Transverse colon (tissue), 4 donors: Measurements from ENCODE around the gene RUSC2. TPM values are rescaled to one million over a fixed set of nuclear protein-coding genes. Genes with fewer than 3 reads are reported as not detected.

Experiments used
- DNase-seq: peaks from one replicate; pipeline ENCODE4 v3.0.0-alpha.2; 2019
- H3K27ac ChIP-seq, 4 donors: fragments of 200-600 bp; sonication (generic); 2 replicates each; pipeline ENCODE4 v1.5.1; 2016 to 2018; ENCODE audit warnings: inconsistent platforms in 4 of 4
- H3K27me3 ChIP-seq: fragments of 200-600 bp; sonication (generic); 2 replicates; pipeline ENCODE4 v1.5.1; 2017; ENCODE audit warnings: inconsistent platforms
- H3K36me3 ChIP-seq, 4 donors: fragments of 200-600 bp; sonication (generic); 2 replicates each; pipeline ENCODE4 v1.5.1; 2017 to 2019; ENCODE audit warnings: inconsistent platforms in 4 of 4
- H3K4me1 ChIP-seq, 4 donors: fragments of 200-600 bp; sonication (generic); 2 replicates each; pipeline ENCODE4 v1.5.1; 2017 to 2020; ENCODE audit warnings: inconsistent platforms in 4 of 4
- H3K4me3 ChIP-seq, 4 donors: fragments of 200-600 bp; sonication (generic); 1 replicate in 1 of 4; 2 replicates in 3 of 4; pipeline versions ENCODE4 v1.5.1 to v1.6.1; 2017 to 2019; ENCODE audit warnings: inconsistent platforms in 4 of 4
- H3K9me3 ChIP-seq, 2 donors: fragments of 200-600 bp; sonication (generic); 2 replicates each; pipeline ENCODE4 v1.5.1; 2017 to 2019; ENCODE audit warnings: inconsistent platforms in 2 of 2
- EP300 ChIP-seq: sonication (generic); formaldehyde crosslinking; IDR thresholded peaks from one replicate; pipeline ENCODE4 v1.6.1; 2017; ENCODE audit warnings: antibody characterized with exemption, low read depth
- POLR2A ChIP-seq: fragments of 450-650 bp; IDR thresholded peaks from one replicate; pipeline ENCODE4 v1.6.1; 2016; ENCODE audit warnings: antibody characterized with exemption, mild to moderate bottlenecking, moderate library complexity
- POLR2AphosphoS5 ChIP-seq, 3 donors: sonication (generic); formaldehyde crosslinking; IDR thresholded peaks; one replicate each; pipeline ENCODE4 v1.6.1; 2016; ENCODE audit warnings: antibody characterized with exemption in 3 of 3
- WGBS, 2 donors: methylation state at CpG; one replicate each; pipeline ENCODE4 v1.1.5; 2018; ENCODE audit warnings: low coverage in 1 of 2; 5-methylcytosine and 5-hydroxymethylcytosine counted together
- in situ Hi-C, 4 donors: fragments of 200-750 bp; cut with MboI; loops; one replicate each; pipeline versions ENCODE4 v1.15.0 to v1.15.1; 2017; ENCODE audit warnings: low sequenced_read_pairs in 3 of 4, low pct_ligation_motif_present in 1 of 4, low pct_unique_long_range_greater_than_20kb in 1 of 4
- intact Hi-C: fragments of 100-400 bp; cut with DNase I; formaldehyde crosslinking; loops from one replicate; pipeline ENCODE4 v1.15.1; 2023; ENCODE audit warnings: low total_unique reads
- total RNA-seq, 4 donors: library from RNA; depleted of rRNA; stranded (reverse); fragments of >200 nt; gene quantifications; one replicate each; pipeline ENCODE4 v1.1.0, GENCODE V29; 2016
- TF ChIP-seq, protein P1 (sequence below), 5 experiments: fragments of 200-600 bp in 3 of 5; fragments of 450-650 bp in 2 of 5; sonication (generic) in 3 of 5; IDR thresholded peaks; 1 replicate in 2 of 5; 2 replicates in 3 of 5; pipeline ENCODE4 v1.5.1; 2016 to 2017; ENCODE audit warnings: antibody characterized with exemption in 5 of 5, inconsistent platforms in 3 of 5, mild to moderate bottlenecking in 2 of 5, moderate library complexity in 1 of 5

RUSC2 gene
- total RNA-seq, 4 donors from 2014 or later = 7.0 to 16.8 (median 12.1) TPM

DNA sequence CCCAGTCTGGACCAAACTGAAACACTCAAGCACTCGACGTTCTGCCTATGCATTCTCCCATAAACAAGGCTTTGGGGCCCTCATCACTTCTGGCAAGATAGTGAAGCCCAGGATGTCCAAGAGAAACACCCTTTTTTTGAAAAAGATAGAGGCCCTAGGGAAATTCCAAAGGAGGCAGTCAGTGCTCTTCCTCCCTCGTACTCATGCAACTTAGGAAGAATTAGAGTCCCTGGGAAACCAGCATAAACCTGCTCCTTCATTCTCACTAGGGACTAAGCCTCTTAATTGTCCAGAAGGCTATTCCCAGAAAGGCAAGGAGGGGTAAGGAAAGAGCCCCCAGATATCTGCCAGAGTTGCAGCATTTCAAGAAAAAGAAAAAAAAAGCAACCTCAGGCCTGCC is 7.8 kb upstream of the RUSC2 start:
- DNase-seq = no peak
- no peaks in the 10 kb centered on the region for H3K27me3 ChIP-seq
- TF ChIP-seq EP300 (no peak), POLR2AphosphoS5 (IDR thresholded peaks at IDR 0.05) (no peak), POLR2A (no peak)
- TF ChIP-seq, protein P1, sequence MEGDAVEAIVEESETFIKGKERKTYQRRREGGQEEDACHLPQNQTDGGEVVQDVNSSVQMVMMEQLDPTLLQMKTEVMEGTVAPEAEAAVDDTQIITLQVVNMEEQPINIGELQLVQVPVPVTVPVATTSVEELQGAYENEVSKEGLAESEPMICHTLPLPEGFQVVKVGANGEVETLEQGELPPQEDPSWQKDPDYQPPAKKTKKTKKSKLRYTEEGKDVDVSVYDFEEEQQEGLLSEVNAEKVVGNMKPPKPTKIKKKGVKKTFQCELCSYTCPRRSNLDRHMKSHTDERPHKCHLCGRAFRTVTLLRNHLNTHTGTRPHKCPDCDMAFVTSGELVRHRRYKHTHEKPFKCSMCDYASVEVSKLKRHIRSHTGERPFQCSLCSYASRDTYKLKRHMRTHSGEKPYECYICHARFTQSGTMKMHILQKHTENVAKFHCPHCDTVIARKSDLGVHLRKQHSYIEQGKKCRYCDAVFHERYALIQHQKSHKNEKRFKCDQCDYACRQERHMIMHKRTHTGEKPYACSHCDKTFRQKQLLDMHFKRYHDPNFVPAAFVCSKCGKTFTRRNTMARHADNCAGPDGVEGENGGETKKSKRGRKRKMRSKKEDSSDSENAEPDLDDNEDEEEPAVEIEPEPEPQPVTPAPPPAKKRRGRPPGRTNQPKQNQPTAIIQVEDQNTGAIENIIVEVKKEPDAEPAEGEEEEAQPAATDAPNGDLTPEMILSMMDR (IDR thresholded peaks at IDR 0.05) = no peak
- no peak overlapping the region for H3K27ac ChIP-seq
- H3K36me3 ChIP-seq = no peaks in the 10 kb centered on the region
- in situ Hi-C loops (loop anchor here in 2 of 4 donors (10.0 kb wide), 1 partner anchor 73 kb away; no protein-coding TSS in a partner anchor), intact Hi-C loops (loop anchor here (5.0 kb wide), 1 partner anchor 365 kb away; the partner anchor contains the start of gene ATOSB)
- no peaks in the 10 kb centered on the region for H3K9me3 ChIP-seq
- WGBS, 2 donors = 71 to 88% methylated on average over 1 to 3 of the region's 3 CpGs
- peaks cover 0 to 1% (median 0%) of the 10 kb centered on the region in 4 donors for H3K4me1 ChIP-seq
- no peak overlapping the region for H3K4me3 ChIP-seq

DNA sequence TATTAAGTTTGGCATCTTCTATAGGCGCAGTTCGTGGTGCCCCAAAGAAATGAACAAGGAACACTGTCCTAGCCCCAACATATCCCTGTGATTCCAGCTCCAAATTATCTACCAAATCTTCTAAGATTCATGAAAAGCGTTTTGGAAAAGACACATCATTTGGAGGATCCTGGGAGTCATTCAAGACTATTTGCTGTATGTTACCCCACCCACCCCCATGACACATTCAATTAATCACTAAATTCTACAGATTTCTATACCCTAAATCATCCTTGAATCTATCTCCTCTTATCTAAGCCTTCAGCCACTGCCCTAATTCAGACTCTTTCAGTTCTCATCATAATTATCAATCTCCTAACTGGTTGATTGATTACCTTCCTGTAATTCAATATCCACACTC is 5.5 kb upstream of the RUSC2 start:
- no peaks in the 10 kb centered on the region for H3K9me3 ChIP-seq
- peaks cover 0 to 7% (median 3%) of the 10 kb centered on the region in 4 donors for H3K4me1 ChIP-seq
- in situ Hi-C loops = loop anchor here in 2 of 4 donors (10.0 kb wide), 1 partner anchor 70 kb away; no protein-coding TSS in a partner anchor
- DNase-seq = no peak
- TF ChIP-seq EP300 = no peak
- TF ChIP-seq, protein P1 (IDR thresholded peaks at IDR 0.05) = no peak
- no peak for TF ChIP-seq POLR2A
- TF ChIP-seq POLR2AphosphoS5 (IDR thresholded peaks at IDR 0.05) = no peak
- intact Hi-C loops = loop anchor here (5.0 kb wide), 1 partner anchor 367 kb away; the partner anchor contains the start of gene ATOSB
- H3K36me3 ChIP-seq = no peaks in the 10 kb centered on the region
- 75 to 83% methylated on average over 1 to 3 of the region's 3 CpGs for WGBS, 2 donors
- H3K4me3 ChIP-seq = no peak overlapping the region
- H3K27ac ChIP-seq = no peak overlapping the region
- H3K27me3 ChIP-seq = no peaks in the 10 kb centered on the region

DNA sequence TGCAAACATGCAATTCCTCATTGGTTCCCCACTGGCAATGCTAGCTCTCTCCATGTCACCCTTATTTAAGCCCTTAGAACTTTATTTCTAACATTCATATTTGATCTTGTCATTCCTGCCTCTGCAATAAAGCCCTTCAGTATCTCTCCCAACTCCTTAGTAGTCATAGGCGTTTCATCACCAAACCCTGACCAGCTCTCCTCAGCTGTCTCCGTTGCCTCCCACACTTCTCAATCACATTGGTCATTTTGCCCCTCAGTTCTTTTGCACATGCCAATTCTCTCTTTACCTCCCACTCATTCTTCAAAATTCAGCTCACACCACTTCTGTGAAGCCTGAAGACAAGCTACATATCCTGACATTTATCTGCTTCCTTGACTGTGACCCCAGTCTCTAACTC is 2.8 kb upstream of the RUSC2 start:
- in situ Hi-C loops (loop anchor here in 2 of 4 donors (10.0 kb wide), 1 partner anchor 68 kb away; no protein-coding TSS in a partner anchor), intact Hi-C loops (no loop called here)
- WGBS, 2 donors = 93 to 95% methylated on average over 2 of the region's 2 CpGs

DNA sequence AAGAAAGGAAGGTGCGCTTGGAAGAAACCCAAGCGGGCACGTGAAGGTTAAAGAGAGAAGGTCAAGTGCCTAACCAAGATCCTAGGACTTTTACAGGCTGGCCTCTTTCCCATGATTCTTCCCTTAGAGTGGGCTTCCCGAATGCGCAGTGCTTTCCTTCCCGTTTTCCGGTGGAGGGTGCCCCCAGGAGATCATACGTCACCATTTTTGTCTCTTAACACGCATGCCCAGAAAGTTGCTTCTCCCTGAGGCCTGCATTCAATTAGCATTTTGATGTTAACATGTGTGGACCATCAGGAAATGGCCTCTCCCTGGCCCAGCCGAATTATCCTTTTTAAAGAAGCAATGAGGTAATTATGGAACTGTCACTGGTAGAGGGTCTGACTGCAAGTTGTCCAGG is 1.9 kb upstream of the RUSC2 start:
- 83 to 93% methylated on average over 10 of the region's 10 CpGs for WGBS, 2 donors
- intact Hi-C loops = no loop called here
- in situ Hi-C loops = loop anchor here in 2 of 4 donors (10.0 kb wide), 1 partner anchor 67 kb away; no protein-coding TSS in a partner anchor
- no peaks in the 10 kb centered on the region for H3K36me3 ChIP-seq
- H3K9me3 ChIP-seq = no peaks in the 10 kb centered on the region
- DNase-seq = no peak
- H3K27ac ChIP-seq = peak overlapping the region in 3 of 4 donors; percentile 90 to 96 (median 92)
- H3K27me3 ChIP-seq = no peaks in the 10 kb centered on the region
- TF ChIP-seq POLR2A = no peak
- no peak for TF ChIP-seq POLR2AphosphoS5 (IDR thresholded peaks at IDR 0.05)
- TF ChIP-seq EP300 = no peak
- TF ChIP-seq, protein P1 (IDR thresholded peaks at IDR 0.05) = no peak
- no peak overlapping the region for H3K4me3 ChIP-seq
- H3K4me1 ChIP-seq = peaks cover 0 to 19% (median 5%) of the 10 kb centered on the region in 4 donors

More for the DNA sequence above, 2.8 kb upstream of the RUSC2 start:
- Histone ChIP-seq H3K4me3 (no peak overlapping the region), H3K9me3 (no peaks in the 10 kb centered on the region), H3K36me3 (no peaks in the 10 kb centered on the region), H3K4me1 (peaks cover 0 to 17% (median 5%) of the 10 kb centered on the region in 4 donors), H3K27me3 (no peaks in the 10 kb centered on the region), H3K27ac (no peak overlapping the region)
- no peak for DNase-seq
- TF ChIP-seq EP300 (no peak), POLR2AphosphoS5 (IDR thresholded peaks at IDR 0.05) (no peak), POLR2A (no peak)
- TF ChIP-seq, protein P1 (IDR thresholded peaks at IDR 0.05) = no peak
